Measurements from ENCODE around the gene FILIP1.

DNA sequence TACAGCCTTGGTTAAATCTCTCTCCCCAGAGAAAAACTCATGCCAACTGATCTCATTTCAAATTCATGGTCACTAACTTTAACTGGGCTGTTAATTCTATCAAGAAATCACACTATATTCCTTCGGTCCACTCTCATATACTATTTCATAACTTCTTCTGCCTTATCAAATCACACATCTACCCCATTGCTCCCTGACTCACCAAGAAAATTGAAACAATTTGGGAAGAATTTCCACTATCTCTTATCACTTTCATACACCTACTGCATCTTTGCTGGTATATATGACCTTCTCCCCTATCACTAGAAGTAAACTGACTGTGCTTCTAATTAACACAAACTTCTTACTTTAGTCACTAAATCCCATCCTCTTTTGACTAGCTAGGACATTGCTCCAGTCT, 102.3 kb downstream of the FILIP1 start:
- TF ChIP-seq, protein P1, sequence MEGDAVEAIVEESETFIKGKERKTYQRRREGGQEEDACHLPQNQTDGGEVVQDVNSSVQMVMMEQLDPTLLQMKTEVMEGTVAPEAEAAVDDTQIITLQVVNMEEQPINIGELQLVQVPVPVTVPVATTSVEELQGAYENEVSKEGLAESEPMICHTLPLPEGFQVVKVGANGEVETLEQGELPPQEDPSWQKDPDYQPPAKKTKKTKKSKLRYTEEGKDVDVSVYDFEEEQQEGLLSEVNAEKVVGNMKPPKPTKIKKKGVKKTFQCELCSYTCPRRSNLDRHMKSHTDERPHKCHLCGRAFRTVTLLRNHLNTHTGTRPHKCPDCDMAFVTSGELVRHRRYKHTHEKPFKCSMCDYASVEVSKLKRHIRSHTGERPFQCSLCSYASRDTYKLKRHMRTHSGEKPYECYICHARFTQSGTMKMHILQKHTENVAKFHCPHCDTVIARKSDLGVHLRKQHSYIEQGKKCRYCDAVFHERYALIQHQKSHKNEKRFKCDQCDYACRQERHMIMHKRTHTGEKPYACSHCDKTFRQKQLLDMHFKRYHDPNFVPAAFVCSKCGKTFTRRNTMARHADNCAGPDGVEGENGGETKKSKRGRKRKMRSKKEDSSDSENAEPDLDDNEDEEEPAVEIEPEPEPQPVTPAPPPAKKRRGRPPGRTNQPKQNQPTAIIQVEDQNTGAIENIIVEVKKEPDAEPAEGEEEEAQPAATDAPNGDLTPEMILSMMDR (conservative IDR thresholded peaks at IDR 0.05; ENCODE audit: low read depth, low read length), result no peak
- no peak for TF ChIP-seq EZH2 (IDR thresholded peaks at IDR 0.05; ENCODE audit: low read length, unreplicated experiment)
